ENCODE measurements around the gene OR5AP2.
A peak's percentile ranks its signal among the peaks of the same experiment; 100 is the strongest.
"Not testable (repeated sequence)": the region's sequence is repeated elsewhere in the genome, so short reads cannot be mapped to it uniquely, and the experiment has no call there.

OR5AP2 gene

DNA sequence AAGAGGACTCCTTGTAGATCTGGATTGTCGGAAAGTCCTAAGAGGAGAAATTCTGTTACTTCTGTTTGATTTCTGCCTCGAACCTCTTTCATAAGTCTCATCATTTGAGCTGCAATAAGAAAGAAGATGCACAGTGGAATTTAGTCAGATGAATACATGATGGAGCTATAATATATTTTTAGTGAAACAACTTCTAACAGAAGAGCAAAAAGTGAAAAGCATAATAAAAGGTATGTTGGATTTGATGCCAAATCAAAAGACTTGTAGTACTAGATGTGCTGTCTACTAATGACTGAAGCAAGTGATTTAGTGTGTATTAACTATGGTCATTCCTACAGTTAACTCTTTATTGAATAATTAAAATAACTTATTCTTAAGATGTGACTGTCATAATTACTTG lies at the start of gene OR5AP2:
TSS of gene OR5AP2 (minus strand) at position 101 of the 400 bp plus-strand sequence. CDS start at position 101, 0 bp downstream.
- no peak for DNase-seq

DNA sequence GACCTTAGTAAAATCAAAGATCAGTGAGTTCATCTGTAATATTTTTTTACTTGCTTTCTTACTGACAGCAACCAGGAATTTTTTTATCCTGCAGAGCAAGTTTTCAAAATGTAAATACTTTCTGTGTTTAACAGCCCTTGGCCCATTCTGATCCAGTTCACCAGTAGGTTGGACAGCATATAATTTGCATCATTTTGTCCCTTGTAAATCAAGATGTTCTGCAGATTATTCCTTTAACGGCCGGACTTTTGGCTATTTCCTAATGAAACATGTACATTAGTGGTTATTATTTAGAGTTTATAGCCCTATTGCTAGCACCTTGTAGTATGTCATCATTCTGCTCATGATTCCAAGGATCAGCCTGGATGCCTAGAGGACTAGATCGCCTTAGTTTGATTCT lies 48.9 kb upstream of the OR5AP2 start:
- DNase-seq: not testable (repeated sequence)

DNA sequence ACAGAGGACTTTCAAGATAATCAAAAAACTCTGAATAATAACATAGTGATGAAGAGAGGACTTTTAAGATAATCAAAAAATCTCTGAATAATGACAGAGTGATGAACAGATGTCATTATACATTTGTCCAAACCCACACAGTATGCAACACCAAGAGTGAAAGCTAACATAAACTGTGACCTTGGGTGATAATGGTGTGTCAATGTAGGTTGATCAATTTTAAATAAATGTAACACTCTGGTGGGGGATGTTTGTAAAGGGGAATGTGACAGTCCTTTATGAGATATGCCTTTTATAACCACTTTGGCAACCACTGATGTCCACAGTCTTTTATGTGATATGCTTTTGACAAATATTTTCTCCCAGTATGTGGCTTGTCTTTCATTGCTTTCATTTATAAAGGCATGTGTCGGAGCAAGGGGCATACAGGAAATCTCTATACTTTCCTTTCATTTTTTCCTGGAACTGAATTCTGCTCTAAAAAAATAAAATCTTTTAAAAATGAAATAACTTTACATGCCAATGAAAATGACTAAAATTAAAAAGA lies 46.4 kb upstream of the OR5AP2 start:
- no peak for DNase-seq

DNA sequence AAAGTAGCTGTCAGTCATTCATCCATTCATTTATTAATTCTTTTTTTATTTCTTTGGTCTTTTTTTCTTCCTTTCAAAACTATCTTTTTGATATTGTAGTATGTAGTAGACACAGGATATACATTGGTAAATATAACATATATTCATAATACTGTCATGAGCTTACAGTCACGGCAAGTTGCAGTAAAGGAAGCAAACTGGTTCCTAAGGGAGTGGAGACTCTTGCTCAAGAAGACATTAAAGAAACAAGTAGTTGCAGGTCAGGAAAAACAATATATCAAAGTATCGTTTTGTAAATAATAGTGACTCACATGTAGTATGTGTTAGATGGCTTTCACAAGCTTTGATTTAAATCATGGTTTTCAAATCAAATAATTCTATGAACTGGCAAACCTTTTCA lies 28.7 kb upstream of the OR5AP2 start:
- no peak for DNase-seq

DNA sequence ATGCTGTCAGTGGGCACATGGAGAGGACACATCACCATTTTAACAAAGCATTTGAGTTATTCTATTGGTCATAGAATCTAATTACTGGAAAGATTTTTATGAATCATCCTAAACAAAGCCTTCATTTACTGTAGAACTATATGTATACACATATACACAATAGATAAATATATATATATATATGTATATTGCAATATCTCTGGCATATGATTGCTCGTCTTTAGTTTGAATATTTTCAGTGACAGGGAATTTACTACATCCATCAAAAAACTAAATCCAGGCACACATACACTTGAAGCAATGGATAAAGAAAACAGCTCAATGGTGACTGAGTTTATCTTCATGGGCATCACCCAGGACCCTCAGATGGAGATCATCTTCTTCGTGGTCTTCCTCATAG lies 21.1 kb upstream of the OR5AP2 start, which contains the start of gene OR5AR1:
TSS of gene OR5AR1 (plus strand) at position 301 of the 400 bp plus-strand sequence. CDS start at position 301, 0 bp downstream.
- DNase-seq: no peak

DNA sequence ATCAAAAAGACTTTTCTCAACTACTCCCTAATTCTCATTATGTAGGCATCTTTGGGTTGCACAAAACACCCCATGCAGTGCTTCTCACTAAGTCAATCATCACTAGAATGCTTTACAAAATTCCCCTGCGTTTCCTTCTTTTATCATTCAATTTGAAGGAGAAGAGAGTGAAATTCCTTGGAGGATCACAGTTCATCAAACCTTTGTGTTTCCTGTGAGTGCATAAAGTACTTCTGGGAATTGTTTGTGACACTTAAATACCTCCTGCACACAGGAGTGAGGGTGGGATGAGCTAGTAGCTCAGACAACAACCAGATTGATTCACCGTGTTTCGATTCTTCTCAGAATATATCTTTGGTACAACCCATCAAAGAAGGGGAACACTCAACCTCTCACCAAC lies 17.5 kb upstream of the OR5AP2 start:
- DNase-seq: no peak

DNA sequence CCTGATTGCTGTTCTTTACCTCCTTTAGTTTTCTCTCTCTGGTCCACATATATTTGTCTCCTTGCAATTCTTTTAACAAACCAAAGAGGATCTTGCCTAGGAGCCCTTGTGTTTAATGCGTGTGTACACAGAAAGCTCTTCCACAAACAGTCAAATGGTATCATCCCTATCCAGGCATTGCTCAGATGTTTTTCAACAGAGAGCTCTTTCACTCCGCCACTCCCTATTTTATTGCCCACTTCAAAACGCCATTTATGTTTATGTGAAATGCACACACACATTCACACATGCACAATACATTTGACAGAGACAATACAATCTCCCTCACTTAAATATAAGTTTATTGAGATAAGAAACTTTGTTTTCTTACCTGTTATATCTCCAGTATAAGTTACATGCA lies 4.7 kb downstream of the OR5AP2 start:
- no peak for DNase-seq

DNA sequence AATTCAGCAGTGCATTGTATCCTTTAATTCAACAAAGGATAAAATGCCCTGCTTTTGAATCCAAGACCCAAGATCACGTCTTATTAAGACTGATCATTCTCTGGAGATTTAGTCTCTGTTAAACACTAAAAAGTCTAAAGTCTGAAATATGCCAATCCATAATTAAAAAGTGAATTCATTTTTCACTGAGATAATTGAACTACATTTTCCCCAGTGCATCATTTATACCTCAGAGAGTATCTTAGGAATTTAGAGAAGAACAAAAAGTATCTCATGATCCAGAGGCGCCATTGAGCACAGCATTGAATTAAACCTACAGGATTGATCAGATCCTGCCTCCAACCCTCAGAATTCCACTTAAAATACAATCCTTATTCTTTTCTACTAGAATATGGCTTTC lies 5.4 kb downstream of the OR5AP2 start:
- no peak for DNase-seq

DNA sequence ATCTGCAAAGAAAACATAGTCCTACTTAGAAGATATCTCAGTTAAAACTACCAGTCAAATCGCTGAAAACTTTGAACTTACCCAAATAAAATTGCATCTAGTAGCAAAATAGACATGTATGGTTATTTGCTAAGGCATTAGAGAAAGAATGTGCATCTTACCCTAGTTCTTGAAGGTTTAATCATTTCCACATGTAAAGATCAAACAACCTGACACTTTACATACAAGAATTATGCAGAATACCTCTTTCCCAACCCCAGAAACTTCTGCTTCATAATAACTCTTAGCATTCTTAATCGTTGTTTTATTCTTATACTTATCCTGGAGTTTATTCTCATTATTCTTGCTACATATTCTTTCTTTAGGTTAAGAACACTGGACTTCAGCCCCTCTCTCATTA lies 9.9 kb downstream of the OR5AP2 start:
- DNase-seq: no peak

DNA sequence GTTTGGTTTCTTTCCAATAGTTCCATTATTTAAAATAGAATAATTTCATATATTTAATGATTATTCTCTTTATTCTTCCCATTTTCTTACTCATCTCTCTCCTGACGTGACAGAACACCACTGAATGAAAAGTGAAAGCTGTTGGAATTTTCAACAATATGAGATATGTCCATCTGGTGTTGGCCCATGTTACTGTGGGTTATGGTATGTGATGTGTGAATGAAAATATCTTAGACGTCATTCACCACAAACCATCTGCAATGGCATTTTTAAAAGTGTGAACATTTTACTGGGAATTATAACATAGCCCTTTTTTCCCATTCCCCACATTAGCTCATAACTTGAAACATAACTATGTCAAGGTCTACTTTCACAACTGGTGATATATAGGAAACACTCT lies 16.3 kb downstream of the OR5AP2 start:
- DNase-seq: no peak

DNA sequence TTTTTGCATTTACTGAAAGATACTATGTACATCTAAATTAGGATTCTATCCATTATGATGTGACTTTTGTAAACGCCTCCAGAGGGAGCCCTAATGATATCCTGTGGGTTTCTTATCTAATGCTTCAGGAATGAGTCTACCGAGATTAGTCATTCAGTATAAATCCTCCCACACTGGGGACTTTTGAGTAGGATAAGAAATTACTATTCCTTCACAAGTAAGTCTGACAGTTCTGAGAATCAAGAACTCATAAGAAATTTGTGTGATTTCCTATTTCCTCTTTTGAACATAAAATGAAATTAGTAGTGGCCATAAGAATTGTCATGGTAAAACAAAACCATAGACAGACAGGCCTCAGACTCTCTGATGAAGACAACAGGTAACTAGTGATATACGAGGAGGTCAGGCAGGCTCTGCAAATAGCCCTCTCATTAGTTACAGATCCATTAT lies 17.6 kb downstream of the OR5AP2 start:
- peak; percentile 66 for DNase-seq

DNA sequence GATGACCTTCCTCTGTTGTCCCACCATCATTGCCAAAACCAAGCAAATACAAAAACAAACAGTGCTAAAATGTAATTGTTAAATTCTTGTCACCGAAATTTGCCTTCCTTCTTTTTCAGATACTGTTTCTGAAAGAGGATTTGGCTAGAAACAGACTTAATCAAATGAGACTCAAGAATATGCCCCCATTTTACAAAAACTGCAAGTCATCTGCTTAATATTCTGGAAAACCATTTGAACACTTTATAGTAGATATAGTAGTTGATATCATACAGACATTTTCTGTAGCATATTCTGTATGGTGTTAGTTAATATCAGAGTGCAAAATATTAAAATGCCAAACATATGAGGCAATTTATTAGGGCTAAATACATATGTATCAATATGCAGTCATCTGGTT lies 31.1 kb downstream of the OR5AP2 start:
- DNase-seq: no peak

DNA sequence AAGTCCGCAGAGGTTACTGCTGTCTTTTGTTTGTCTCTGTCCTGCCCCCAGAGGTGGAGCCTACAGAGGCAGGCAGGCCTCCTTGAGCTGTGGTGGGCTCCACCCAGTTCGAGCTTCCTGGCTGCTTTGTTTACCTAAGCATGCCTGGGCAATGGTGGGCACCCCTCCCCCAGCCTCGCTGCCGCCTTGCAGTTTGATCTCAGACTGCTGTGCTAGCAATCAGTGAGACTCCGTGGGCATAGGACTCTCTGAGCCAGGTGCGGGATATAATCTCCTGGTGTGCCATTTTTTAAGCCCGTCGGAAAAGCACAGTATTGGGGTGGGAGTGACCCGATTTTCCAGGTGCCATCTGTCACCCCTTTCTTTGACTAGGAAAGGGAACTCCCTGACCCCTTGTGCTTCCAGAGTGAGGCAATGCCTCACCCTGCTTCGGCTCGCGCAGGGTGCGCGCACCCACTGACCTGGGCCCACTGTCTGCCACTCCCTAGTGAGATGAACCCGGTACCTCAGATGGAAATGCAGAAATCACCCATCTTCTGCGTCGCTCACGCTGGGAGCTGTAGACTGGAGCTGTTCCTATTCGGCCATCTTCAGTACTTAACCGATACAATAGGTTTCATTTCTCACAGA lies 50.0 kb downstream of the OR5AP2 start:
- not testable (repeated sequence) for DNase-seq

Data from hematopoietic multipotent progenitor cell treated with erythropoietin and hydrocortisone succinate and interleukin-3 and kit ligand, for 6 days (in vitro differentiated cells).